ENCODE measurements around the gene NUP62. TPM values are rescaled to one million over a fixed set of nuclear protein-coding genes. Genes with fewer than 3 reads are reported as not detected.

The NUP62 gene
- total and polyA plus RNA-seq, 8 donors = 11.4 to 26.4 (median 17.4) TPM

DNA sequence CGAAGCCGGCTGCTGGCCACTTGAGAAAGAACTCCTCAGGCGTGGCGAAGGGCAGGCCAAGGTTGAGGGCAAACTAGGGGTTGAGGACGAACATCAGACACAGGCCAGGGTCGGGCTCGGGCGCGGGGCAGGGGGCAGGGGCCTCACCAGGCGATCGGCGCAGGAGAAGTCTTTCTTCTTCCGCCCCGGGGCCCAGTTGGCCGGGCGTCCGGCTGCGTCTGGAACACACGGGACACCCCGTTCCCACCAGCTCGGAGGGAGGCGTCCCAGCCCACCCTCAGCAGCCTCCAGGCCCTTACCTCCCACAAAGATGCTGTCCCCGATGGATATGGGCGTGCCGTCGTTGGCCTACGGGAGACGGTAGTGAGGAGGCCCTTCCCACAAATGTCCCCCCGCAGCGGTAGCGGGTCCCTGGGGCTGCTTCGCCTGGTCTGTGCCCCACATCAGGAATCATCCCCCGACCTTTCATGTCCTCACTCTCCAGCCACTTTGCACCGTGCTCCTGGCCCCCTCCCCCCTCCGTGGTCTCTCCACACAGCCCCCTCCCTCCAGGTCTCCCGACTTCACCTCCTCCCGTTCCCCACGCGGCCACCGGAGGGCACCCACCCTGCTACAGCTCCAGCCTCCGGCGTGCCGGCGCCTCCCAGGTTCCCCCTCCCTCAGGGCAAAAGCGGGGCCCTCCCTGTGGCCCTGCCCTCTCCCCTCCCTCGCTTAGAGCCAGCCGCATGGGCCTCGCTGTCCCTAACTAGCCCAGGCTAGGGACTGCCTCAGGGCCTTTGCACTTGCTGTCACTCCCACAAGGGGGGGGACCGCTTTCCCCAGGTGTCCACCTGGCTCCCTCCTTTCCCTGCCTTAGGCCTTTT lies 66.7 kb downstream of the NUP62 start:
- Histone ChIP-seq H3K27me3 (no peaks in the 10 kb centered on the region), H3K9me3 (no peaks in the 10 kb centered on the region), H3K36me3 (peaks cover 0 to 26% (median 1%) of the 10 kb centered on the region in 3 donors), H3K4me1 (peaks cover 9 to 19% (median 19%) of the 10 kb centered on the region in 3 donors), H3K4me3 (no peak overlapping the region), H3K27ac (no peak overlapping the region)
- TF ChIP-seq, protein P1, sequence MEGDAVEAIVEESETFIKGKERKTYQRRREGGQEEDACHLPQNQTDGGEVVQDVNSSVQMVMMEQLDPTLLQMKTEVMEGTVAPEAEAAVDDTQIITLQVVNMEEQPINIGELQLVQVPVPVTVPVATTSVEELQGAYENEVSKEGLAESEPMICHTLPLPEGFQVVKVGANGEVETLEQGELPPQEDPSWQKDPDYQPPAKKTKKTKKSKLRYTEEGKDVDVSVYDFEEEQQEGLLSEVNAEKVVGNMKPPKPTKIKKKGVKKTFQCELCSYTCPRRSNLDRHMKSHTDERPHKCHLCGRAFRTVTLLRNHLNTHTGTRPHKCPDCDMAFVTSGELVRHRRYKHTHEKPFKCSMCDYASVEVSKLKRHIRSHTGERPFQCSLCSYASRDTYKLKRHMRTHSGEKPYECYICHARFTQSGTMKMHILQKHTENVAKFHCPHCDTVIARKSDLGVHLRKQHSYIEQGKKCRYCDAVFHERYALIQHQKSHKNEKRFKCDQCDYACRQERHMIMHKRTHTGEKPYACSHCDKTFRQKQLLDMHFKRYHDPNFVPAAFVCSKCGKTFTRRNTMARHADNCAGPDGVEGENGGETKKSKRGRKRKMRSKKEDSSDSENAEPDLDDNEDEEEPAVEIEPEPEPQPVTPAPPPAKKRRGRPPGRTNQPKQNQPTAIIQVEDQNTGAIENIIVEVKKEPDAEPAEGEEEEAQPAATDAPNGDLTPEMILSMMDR (IDR thresholded peaks at IDR 0.05) = no peak
- 88% methylated on average over 45 to 49 of the region's 49 CpGs for WGBS, 2 donors
- no peak for ATAC-seq
- intact Hi-C loops (cut with DNase I) = no loop called here
- no peak for FAIRE-seq
- peak in 4 of 6 donors; percentile 21 to 86 (median 44) for DNase-seq

DNA sequence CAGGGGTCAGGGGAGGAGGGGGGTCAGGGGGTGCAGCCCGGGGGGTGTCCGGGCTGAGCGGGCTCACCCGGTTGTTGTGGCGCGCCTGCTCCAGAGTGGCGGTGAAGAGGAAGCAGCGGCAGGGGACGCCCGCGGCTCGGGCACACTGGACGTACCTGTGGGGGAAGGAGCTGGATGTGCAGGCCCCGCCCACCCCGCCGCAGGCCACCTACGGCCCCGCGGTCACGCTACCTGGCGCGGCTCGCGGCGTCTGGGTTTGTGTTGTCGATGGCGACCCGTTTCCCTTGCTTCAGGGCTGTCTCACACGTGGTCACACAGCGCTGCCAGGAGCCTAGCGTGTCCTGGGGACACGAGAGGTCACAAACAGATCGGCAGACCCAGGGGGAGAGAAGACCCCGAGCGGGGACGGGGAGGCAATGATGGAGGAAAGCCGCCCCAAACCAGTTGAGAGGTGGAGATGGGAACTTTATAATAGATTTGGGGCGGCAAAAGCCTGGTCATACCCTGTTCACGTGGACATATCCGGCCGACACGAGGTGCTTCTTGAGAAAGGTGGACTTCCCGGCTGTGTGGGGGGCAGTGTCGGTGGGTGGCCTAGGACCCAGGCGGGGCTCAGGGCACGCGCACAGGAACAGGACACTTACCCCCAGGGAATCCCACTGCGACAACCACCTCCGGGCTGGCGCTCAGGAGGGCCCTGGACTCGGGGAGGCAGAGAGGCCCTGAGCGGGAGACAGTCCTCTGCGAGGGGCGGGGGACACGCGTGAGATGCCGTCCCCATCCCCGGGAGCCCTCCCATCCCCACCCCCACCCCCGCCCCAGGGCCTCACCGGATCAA lies 67.5 kb downstream of the NUP62 start:
- DNase-seq = peak in 3 of 6 donors; percentile 29 to 83 (median 53)
- H3K4me1 ChIP-seq = peaks cover 9 to 19% (median 19%) of the 10 kb centered on the region in 3 donors

GRCh38 chr19:49861107-49861506 lies 68.2 kb downstream of the NUP62 start:
- FAIRE-seq (no peak), ATAC-seq (no peak), DNase-seq (peak in 2 of 6 donors; percentile 26 to 44)
- TF ChIP-seq, protein P1 (IDR thresholded peaks at IDR 0.05) = no peak
- Histone ChIP-seq H3K27ac (no peak overlapping the region), H3K9me3 (no peaks in the 10 kb centered on the region), H3K4me3 (no peak overlapping the region), H3K36me3 (peaks cover 0 to 35% (median 10%) of the 10 kb centered on the region in 3 donors), H3K27me3 (no peaks in the 10 kb centered on the region), H3K4me1 (peaks cover 5 to 13% (median 13%) of the 10 kb centered on the region in 3 donors)
- intact Hi-C loops (cut with DNase I) = no loop called here
- WGBS, 2 donors = 65 to 68% methylated on average over 13 of the region's 13 CpGs

More for the DNA sequence above, 67.5 kb downstream of the NUP62 start:
- Histone ChIP-seq H3K27me3 (no peaks in the 10 kb centered on the region), H3K9me3 (no peaks in the 10 kb centered on the region), H3K36me3 (peaks cover 0 to 35% (median 10%) of the 10 kb centered on the region in 3 donors), H3K4me3 (no peak overlapping the region), H3K27ac (no peak overlapping the region)
- no peak for FAIRE-seq
- ATAC-seq = no peak
- WGBS, 2 donors = 85 to 89% methylated on average over 51 to 60 of the region's 60 CpGs
- intact Hi-C loops (cut with DNase I) = no loop called here
- TF ChIP-seq, protein P1 (IDR thresholded peaks at IDR 0.05) = no peak

DNA sequence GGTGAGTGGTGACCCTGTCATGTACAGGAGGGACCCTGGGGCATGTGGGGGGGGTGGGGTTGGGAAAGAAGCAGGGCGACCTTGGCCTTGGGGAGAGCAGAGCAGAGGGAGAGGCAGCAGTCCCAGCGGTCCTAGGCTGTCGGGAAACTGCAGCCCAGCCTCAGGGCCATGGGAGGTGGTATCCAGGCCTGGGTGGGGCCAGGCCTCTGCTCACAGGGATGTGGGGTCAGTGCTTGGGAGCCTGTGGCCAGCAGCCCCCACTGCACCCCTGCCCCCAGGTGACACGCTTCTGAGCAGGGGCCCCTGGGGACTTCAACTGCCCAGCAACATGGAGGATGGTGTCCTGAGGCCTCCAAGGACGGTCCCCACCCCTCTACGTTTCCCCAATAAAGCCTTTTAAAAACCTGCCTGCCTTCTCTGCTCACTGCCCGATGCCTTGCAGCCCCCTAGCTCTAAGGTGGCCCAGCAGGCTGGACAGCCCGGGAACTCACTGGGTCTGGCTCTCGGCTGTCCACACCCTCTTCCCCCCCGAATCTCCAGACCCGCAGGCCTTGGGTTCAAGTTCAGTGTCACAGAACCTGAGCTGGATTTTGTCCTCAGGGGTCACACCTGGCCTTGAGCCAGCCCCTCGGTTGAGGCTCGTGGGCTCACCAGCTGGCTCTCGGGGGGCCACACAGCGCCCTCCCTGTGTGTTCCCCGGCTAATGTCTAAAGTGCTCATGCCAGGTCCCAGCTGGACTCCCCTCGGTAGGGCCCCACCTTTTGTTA lies 68.8 kb downstream of the NUP62 start:
- no peak for FAIRE-seq

More for the DNA sequence above, 68.8 kb downstream of the NUP62 start:
- 71 to 72% methylated on average over 17 of the region's 17 CpGs for WGBS, 2 donors
- Histone ChIP-seq H3K4me1 (peaks cover 0 to 7% (median 7%) of the 10 kb centered on the region in 3 donors), H3K27me3 (no peaks in the 10 kb centered on the region), H3K9me3 (no peaks in the 10 kb centered on the region), H3K4me3 (no peak overlapping the region), H3K27ac (no peak overlapping the region), H3K36me3 (peaks cover 0 to 37% (median 10%) of the 10 kb centered on the region in 3 donors)
- peak in 1 of 6 donors; percentile 55 for DNase-seq
- TF ChIP-seq, protein P1 (IDR thresholded peaks at IDR 0.05) = no peak
- intact Hi-C loops (cut with DNase I) = no loop called here
- ATAC-seq = no peak
